ENCODE measurements around the gene SIGLEC8.
"Not testable (repeated sequence)": the region's sequence is repeated elsewhere in the genome, so short reads cannot be mapped to it uniquely, and the experiment has no call there.

SIGLEC8 gene

GRCh38 chr19:51441410-51442390 lies 16.6 kb downstream of the SIGLEC8 start:
- DNase-seq = no peak

- no peak for DNase-seq
Measured at GRCh38 chr19:51440846-51441409, 17.3 kb downstream of the SIGLEC8 start.

- no peak for DNase-seq
Measured at GRCh38 chr19:51440052-51440451, 18.2 kb downstream of the SIGLEC8 start.

GRCh38 chr19:51439021-51439465 lies 19.2 kb downstream of the SIGLEC8 start:
- DNase-seq = no peak

GRCh38 chr19:51434456-51434855 lies 23.8 kb downstream of the SIGLEC8 start:
- DNase-seq = no peak

- DNase-seq = no peak
Measured at GRCh38 chr19:51433043-51433442, 25.2 kb downstream of the SIGLEC8 start.

GRCh38 chr19:51431124-51431523 lies 27.1 kb downstream of the SIGLEC8 start:
- DNase-seq = no peak

GRCh38 chr19:51430221-51430620 lies 28.0 kb downstream of the SIGLEC8 start:
- DNase-seq = no peak

GRCh38 chr19:51427201-51427600 lies 31.1 kb downstream of the SIGLEC8 start:
- no peak for DNase-seq

GRCh38 chr19:51422053-51422448 lies 36.2 kb downstream of the SIGLEC8 start:
- DNase-seq = peak; percentile 84

- DNase-seq = no peak
Measured at GRCh38 chr19:51421229-51422052, 36.8 kb downstream of the SIGLEC8 start.

- DNase-seq = not testable (repeated sequence)
Measured at GRCh38 chr19:51420511-51420910, 37.7 kb downstream of the SIGLEC8 start.

GRCh38 chr19:51418707-51419106 lies 39.5 kb downstream of the SIGLEC8 start:
- DNase-seq = no peak

- no peak for DNase-seq
Measured at GRCh38 chr19:51417810-51418157, 40.5 kb downstream of the SIGLEC8 start.

GRCh38 chr19:51417107-51417809 lies 41.0 kb downstream of the SIGLEC8 start, which contains the start of gene SIGLEC10:
Gene SIGLEC10, minus strand, starts transcription at chr19:51417642. Its CDS starts 61 bp downstream, at chr19:51417581.
- no peak for DNase-seq

- not testable (repeated sequence) for DNase-seq
Measured at GRCh38 chr19:51416422-51416821, 41.8 kb downstream of the SIGLEC8 start.

- DNase-seq = no peak
Measured at GRCh38 chr19:51415187-51415586, 43.1 kb downstream of the SIGLEC8 start.

GRCh38 chr19:51410950-51411748 lies 47.1 kb downstream of the SIGLEC8 start:
- DNase-seq = no peak

- no peak for DNase-seq
Measured at GRCh38 chr19:51407511-51408131, 50.6 kb downstream of the SIGLEC8 start.

GRCh38 chr19:51402117-51402516 lies 56.1 kb downstream of the SIGLEC8 start:
- DNase-seq = no peak
